HepG2 (cell line): ENCODE data around the gene TAOK3. TPM values are rescaled to one million over a fixed set of nuclear protein-coding genes. Genes with fewer than 3 reads are reported as not detected.

Experiments used
- FOSL2 ChIP-seq: sonication (generic); formaldehyde crosslinking; IDR thresholded peaks from 2 replicates; pipeline ENCODE4 v1.4.0; 2020; ENCODE audit warnings: missing genetic modification reagents
- FOXJ3 ChIP-seq: sonication (generic); formaldehyde crosslinking; IDR thresholded peaks from 2 replicates; pipeline ENCODE4 v1.4.0; 2020; ENCODE audit warnings: missing genetic modification reagents, mild to moderate bottlenecking, borderline replicate concordance
- GTF3A ChIP-seq: sonication (generic); formaldehyde crosslinking; conservative IDR thresholded peaks from 2 replicates; pipeline ENCODE4 v1.4.0; 2020; ENCODE audit warnings: mild to moderate bottlenecking, missing genetic modification reagents
- MAF1 ChIP-seq: sonication (generic); formaldehyde crosslinking; IDR thresholded peaks from 2 replicates; pipeline ENCODE4 v1.5.0; 2020; ENCODE audit warnings: missing genetic modification reagents, borderline replicate concordance
- PATZ1 ChIP-seq: sonication (generic); formaldehyde crosslinking; IDR thresholded peaks from 2 replicates; pipeline ENCODE4 v1.4.0; 2020; ENCODE audit warnings: missing genetic modification reagents
- SMAD1 ChIP-seq: sonication (generic); formaldehyde crosslinking; IDR thresholded peaks from 2 replicates; pipeline ENCODE4 v1.4.0; 2020; ENCODE audit warnings: missing genetic modification reagents, low read depth, mild to moderate bottlenecking, borderline replicate concordance
- SMARCC2 ChIP-seq: fragments of 450-650 bp; IDR thresholded peaks from 2 replicates; pipeline ENCODE4 v1.6.1; 2017; ENCODE audit warnings: antibody characterized with exemption, mild to moderate bottlenecking
- SNAI1 ChIP-seq: sonication (generic); formaldehyde crosslinking; IDR thresholded peaks from 2 replicates; pipeline ENCODE4 v1.5.0; 2020; ENCODE audit warnings: mild to moderate bottlenecking, missing genetic modification reagents, borderline replicate concordance
- SUZ12 ChIP-seq: fragments of 150-350 bp; IDR thresholded peaks from 2 replicates; pipeline ENCODE4 v1.6.1; 2014; ENCODE audit warnings: low read depth, low read length
- TAF15 ChIP-seq: fragments of 200-400 bp; formaldehyde crosslinking; IDR thresholded peaks from one replicate; pipeline ENCODE4 v1.6.1; 2018; ENCODE audit warnings: mild to moderate bottlenecking, low read depth, low read length; ENCODE audit not compliant: poor library complexity, severe bottlenecking
- U2AF1 ChIP-seq: fragments of 200-400 bp; formaldehyde crosslinking; optimal IDR thresholded peaks from 2 replicates; pipeline ENCODE3; 2017; ENCODE audit warnings: mild to moderate bottlenecking, low read depth, low read length
- WIZ ChIP-seq: sonication (generic); formaldehyde crosslinking; IDR thresholded peaks from 2 replicates; pipeline ENCODE4 v1.5.1; 2020; ENCODE audit warnings: mild to moderate bottlenecking, missing genetic modification reagents
- ZEB1 ChIP-seq: IDR thresholded peaks from 2 replicates; pipeline ENCODE4 v1.6.1; 2012; ENCODE audit warnings: mild to moderate bottlenecking, low read depth, inconsistent platforms; ENCODE audit not compliant: insufficient replicate concordance
- ZMAT3 ChIP-seq: sonication (generic); formaldehyde crosslinking; conservative IDR thresholded peaks from 2 replicates; pipeline ENCODE4 v1.7.0; 2021; ENCODE audit warnings: missing genetic modification reagents
- ZNF281 ChIP-seq: sonication (generic); formaldehyde crosslinking; IDR thresholded peaks from 2 replicates; pipeline ENCODE4 v1.4.0; 2020; ENCODE audit warnings: missing genetic modification reagents, borderline replicate concordance
- ZNF335 ChIP-seq: sonication (generic); formaldehyde crosslinking; IDR thresholded peaks from 2 replicates; pipeline ENCODE4 v1.4.0; 2020; ENCODE audit warnings: missing genetic modification reagents
- ZNF350 ChIP-seq: sonication (generic); formaldehyde crosslinking; IDR thresholded peaks from 2 replicates; pipeline ENCODE4 v1.4.0; 2020; ENCODE audit warnings: mild to moderate bottlenecking, low read depth, missing genetic modification reagents, borderline replicate concordance
- ZNF414 ChIP-seq: sonication (generic); formaldehyde crosslinking; IDR thresholded peaks from 2 replicates; pipeline ENCODE4 v1.5.0; 2020; ENCODE audit warnings: missing genetic modification reagents
- ZNF431 ChIP-seq: sonication (generic); formaldehyde crosslinking; IDR thresholded peaks from 2 replicates; pipeline ENCODE4 v1.9.0; 2022; ENCODE audit warnings: missing genetic modification reagents, low read depth, mild to moderate bottlenecking, borderline replicate concordance
- ZNF468 ChIP-seq: sonication (generic); formaldehyde crosslinking; IDR thresholded peaks from 2 replicates; pipeline ENCODE4 v1.8.0; 2022; ENCODE audit warnings: mild to moderate bottlenecking, moderate library complexity, missing genetic modification reagents
- ZNF550 ChIP-seq: sonication (generic); formaldehyde crosslinking; IDR thresholded peaks from 2 replicates; pipeline ENCODE4 v1.4.0; 2020; ENCODE audit warnings: mild to moderate bottlenecking, missing genetic modification reagents, borderline replicate concordance
- ZNF576 ChIP-seq: sonication (generic); formaldehyde crosslinking; IDR thresholded peaks from 2 replicates; pipeline ENCODE4 v1.4.0; 2020; ENCODE audit warnings: mild to moderate bottlenecking, missing genetic modification reagents
- polyA plus RNA-seq, 8 experiments: library from polyadenylated mRNA; depleted of rRNA in 3 of 8; stranded (reverse) in 7 of 8; unstranded in 1 of 8; fragments of >200 nt; fragmentation: Illumina TruSeq in 4 of 8; extraction: Trizol in 4 of 8; gene quantifications; 2 replicates each; pipeline versions ENCODE4 v1.2.1 to v1.2.3, GENCODE V29; 2011 to 2016; ENCODE audit warnings: low read depth in 4 of 8, missing spikeins in 1 of 8, mixed read lengths in 1 of 8; ENCODE audit not compliant: insufficient read depth in 1 of 8
- total RNA-seq, 5 experiments: library from RNA; depleted of rRNA; stranded (reverse); fragments of >200 nt; fragmentation: Illumina TruSeq; extraction: Trizol; gene quantifications; 2 replicates each; pipeline ENCODE4 v1.2.3, GENCODE V29; 2016; ENCODE audit warnings: low read depth in 1 of 5

TAOK3 gene
- total and polyA plus RNA-seq, 2 of the 13 experiments (the other 11 are each of a cell fraction or from before 2014, with no cell fraction given) = 10.4 to 12.3 TPM

GRCh38 chr12:118372541-118373495 lies at the start of gene TAOK3 (continued):
- 0 out of 2 replicates have a peak, but pooled peaks have one; percentile 31 for TF ChIP-seq WIZ (CRISPR knock-in tag)
- no peak for TF ChIP-seq GTF3A (CRISPR knock-in tag)
- TF ChIP-seq FOXJ3 = peak; percentile 33; the same call in 1 of the 2 replicates
- no peak for TF ChIP-seq ZEB1
- TF ChIP-seq ZNF550 = no peak
- no peak for TF ChIP-seq SUZ12
- TF ChIP-seq SMAD1 = 0 out of 2 replicates have a peak, but pooled peaks have one; percentile 48
- TF ChIP-seq ZNF414 (CRISPR knock-in tag) = no peak
- no peak for TF ChIP-seq SMARCC2
- TF ChIP-seq ZNF431 = 0 out of 2 replicates have a peak, but pooled peaks have one; percentile 47
- no peak for TF ChIP-seq ZNF281 (CRISPR knock-in tag)
- TF ChIP-seq ZNF576 (CRISPR knock-in tag) = no peak
- TF ChIP-seq SNAI1 = no peak
- peak; percentile 9; the same call in 1 of the 2 replicates for TF ChIP-seq FOSL2
- TF ChIP-seq ZNF468 (CRISPR knock-in tag) = 0 out of 2 replicates have a peak, but pooled peaks have one; percentile 40
- peak; percentile 56; the same call in 1 of the 2 replicates for TF ChIP-seq ZMAT3 (CRISPR knock-in tag)
- TF ChIP-seq ZNF335 = peak; percentile 97
- TF ChIP-seq PATZ1 (CRISPR knock-in tag) = no peak; the same call in 1 of the 2 replicates
- TF ChIP-seq ZNF350 (CRISPR knock-in tag) = peak; percentile 64; the same call in 1 of the 2 replicates
- TF ChIP-seq U2AF1 = no peak
- no peak for TF ChIP-seq MAF1
- peak; percentile 29 for TF ChIP-seq TAF15
